ENCODE measurements around the gene GIPC3.
"Not testable (repeated sequence)": the region's sequence is repeated elsewhere in the genome, so short reads cannot be mapped to it uniquely, and the experiment has no call there.

GIPC3 gene

DNA sequence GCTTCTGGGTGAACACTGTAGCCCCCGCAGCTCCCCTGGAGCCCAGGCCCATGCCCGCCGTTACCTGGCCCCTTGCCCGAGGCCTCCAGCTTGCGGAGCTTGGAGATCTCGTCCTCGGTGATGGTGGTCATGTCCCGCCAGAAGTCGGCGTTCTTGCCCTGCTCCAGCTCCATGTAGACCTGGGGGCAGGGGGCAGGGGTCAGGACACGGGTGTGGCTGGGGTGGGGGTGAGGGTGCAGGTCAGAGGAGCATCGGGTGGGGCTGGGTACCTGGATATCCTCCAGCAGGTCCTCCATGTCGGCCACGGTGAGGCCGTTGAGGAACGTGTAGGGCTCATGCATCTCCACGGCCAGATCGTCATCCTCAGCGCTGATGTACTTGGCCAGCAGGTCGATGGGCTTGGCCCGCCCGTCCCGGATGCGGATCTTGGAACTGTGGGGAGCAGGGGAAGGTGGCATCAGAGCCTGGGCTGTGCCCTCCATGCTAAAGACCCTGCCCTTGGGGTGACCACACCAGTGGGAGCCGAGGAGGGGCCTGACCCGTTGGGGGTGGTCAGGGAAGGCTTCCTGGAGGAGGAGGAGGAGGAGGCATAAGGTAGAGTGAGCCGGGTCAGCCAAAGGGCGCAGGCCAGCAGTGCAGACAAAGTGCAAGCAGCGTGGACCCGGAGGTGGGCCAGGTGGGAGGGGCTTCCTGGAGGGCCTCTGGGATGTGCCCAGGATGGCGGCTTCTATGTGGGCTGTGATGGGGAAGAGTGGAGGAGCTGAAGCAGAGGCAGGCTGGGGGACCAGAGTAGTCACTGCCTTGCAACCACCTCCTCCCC, 33.7 kb downstream of the GIPC3 start:
- DNase-seq (ENCODE audit: low read depth), result no peak

DNA sequence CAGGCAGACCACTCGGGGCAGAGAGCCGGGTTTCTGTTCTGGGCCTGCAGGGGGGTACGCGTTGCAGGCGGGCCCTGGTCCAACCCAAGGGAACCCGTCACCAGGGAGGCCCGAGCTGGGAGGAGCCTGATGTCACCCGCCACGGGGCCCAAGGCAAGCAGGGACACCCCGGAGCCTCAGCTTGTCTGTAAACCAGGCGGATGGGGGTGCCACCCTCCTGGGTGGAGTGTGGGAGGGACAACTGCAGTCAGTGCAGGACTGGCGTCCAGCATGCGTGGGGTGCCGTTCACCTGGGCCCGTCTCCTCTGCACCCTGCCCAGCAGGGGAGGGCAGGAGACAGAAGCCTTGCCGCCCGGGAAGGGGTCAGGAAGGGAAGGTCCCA, 34.3 kb downstream of the GIPC3 start:
- no peak for DNase-seq (ENCODE audit: low read depth)

DNA sequence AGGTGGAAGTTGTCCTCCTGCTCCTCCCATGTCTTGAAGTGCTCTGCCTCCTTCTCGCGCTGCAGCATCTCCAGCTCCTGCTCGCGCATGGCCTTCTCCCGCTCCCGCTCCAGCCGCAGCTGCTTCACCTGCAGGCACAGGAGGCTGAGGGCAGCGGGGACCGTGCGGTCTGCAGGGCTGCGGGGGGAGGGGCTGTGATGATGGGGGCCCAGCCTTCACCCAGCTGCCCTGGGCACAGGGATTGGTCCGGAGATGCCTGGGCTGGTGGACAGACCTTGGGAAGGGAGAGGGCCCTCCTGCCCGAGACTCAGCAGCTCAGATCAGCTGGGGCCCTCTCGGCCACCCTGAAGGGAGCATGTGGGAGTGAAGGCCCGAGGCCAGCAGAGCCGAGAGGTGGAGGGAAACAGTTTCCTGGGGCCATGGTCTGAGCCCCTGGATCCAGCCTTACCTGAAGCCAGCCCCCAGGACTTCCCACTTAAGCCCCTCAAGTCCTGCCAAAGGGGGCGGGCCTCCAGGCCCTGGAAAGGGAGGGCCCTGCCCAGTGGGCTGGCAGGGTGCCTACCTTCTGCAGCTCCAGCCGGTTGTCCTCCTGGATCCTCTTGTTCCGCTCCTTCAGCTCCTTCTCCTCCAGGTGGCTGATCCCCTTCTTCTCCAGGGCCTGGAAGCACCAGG, 35.0 kb downstream of the GIPC3 start:
- no peak for DNase-seq (ENCODE audit: low read depth)

DNA sequence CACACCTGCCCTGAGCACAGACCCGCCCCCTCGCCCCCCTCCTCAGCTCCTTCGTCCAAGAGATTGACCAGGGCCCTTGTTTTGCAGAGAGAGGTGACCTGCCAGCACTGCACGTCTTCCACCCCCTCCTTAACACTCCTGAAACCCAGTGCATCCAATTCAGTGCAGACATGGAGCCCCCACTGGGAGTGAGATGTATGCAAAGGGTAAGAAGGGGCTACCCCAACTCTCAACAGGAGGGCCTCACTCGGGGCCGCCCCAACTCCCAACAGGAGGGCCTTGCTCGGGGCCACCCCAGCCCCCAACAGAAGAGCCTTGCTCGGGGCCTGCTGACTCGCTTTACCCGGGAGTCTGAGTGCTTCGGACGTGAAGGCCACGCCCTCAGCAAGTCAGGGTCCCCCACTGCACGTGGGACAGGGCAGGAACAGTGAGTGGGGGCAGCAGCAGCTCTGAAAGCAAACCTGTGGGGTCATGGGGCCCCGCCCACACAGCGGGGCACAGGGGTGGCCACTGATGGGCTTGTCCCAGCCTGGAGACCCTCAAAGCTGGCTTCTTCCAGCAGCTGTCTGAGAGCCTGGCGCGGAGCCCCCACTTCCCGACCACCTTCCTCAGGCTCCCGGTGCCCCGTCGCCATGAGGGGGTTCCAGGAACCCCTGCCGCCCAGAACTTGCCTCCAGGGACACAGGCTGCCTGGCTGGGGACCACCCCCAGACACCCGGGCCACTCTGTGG, 35.7 kb downstream of the GIPC3 start:
- no peak for DNase-seq (ENCODE audit: low read depth)

DNA sequence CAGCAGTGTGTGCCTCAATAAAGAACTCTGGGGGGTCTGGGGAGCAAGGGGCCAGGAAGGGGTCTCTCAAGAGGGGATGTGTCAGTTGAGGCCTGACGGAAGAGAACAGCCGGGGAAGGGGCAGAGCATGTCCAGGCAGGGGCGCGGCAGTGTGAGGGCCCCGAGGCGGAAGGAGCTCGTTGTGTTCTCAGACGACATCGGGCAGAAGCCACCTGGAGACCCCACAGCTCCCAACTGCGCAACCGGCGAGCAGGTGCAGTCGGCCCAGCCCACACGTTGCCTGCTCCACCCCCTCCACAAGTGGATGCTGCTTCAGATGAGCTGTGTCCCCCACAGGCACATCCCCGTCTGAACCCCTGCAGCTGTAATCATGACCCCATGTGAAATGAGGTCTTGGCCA, 36.4 kb downstream of the GIPC3 start:
- no peak for DNase-seq (ENCODE audit: low read depth)

DNA sequence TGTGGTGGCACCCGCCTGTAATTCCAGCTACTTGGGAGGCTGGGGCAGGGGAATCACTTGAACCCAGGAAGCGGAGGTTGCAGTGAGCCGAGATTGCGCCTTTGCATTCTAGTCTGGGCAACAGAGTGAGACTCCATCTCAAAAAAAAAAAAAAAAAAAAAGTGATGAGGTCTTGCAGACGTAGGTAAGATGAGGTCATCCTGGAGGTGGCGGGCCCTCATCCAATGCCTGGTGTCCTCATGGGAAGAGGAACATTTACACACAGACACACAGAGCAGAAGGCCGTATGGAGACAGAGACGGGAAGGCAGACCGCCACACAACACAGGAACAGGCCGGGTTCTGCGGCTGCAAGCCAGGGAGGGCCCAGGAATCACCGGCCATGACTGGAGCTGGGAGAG, 36.9 kb downstream of the GIPC3 start:
- DNase-seq (ENCODE audit: low read depth), result no peak

DNA sequence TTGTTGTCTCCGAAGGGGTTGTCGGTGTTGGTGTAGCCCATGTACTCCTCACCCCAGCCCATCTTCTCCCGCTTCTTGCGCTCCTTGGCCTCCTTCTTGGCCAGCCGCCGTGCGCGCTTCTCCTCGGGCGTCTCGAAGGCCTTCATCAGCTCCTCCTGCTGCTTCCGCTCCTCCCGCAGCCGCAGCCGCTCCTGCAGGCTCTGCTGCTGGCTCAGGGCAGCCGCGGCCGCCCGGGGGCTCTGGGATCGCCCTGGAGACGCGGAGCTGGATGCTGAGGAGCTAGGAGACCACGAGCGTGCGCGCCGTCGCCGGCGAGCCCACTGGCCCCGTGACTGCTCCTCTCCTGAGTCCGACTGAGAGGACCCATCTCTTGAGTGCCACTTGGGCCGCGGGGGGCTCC, 38.4 kb downstream of the GIPC3 start:
- DNase-seq (ENCODE audit: low read depth), result no peak

DNA sequence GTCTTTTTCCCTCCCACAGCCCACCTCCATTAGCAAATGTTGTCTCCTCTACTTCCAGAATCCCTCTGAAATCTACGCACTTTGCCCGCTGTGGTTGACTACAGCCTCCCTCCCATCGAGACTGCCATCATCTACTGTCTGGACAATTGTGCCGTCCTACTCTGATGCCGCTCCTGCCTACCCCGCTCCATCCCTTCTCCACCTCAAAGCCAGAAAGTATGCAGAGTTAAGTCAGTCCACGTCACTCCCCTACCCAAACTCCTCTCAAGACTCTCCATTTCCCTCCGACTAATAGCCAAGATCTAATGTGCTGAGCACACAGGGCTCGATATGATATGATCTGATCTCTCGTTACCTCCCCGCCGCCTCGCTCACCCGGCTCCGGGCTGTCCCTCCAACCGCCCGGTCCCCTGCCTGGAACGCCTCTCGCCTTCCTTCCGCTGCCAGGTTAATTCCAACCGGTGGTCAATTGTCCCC, 40.8 kb downstream of the GIPC3 start:
- no peak for DNase-seq (ENCODE audit: low read depth)

DNA sequence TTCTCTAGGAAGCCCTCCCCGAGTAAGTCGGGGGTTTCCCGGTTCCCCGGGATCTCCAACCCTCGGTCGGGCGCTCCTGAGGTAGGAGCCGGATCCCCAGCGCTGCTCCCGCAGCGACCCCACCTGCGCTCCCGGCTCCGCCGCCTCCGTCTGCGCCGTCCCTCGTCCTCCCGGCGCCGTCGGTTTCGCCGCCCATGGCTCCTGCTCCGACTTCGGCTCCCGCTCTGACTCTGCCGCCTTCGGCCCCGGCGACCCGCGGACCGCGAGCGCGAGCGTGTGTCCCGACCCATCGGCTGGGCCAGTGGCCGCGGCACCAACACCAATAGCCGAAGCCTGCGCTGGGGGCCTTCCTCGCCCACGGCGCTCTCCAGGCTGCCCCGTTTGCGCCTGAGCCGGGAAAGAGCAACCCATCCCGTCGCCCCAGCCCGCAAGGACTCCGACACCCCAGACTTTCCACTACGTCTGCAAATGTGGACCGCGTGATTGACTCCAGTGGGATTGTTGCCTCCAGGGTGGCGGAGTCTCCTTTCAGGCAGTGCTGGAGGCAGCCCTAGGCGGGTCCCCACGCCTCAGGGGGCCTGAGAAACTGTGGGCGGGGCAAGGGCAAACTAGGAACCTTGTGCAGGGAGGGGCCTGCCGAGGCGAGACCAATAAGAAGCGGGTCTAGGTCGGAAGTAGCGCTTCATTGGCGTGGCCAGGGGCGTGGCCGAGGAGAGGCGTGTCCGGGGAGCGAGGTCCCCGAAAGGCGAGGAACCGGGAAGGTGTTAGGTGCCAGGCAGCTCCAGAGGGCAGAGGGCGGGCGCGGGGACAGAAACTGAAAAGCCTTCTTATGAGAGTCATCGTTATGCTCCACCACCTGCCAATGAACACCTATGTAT, 41.4 kb downstream of the GIPC3 start, which contains the start of gene CACTIN:
Gene CACTIN, minus strand, starts transcription at position 318 of the 878 bp plus-strand sequence. Its CDS starts 28 bp downstream, at position 290.
- DNase-seq (ENCODE audit: low read depth), result peak; percentile 96

DNA sequence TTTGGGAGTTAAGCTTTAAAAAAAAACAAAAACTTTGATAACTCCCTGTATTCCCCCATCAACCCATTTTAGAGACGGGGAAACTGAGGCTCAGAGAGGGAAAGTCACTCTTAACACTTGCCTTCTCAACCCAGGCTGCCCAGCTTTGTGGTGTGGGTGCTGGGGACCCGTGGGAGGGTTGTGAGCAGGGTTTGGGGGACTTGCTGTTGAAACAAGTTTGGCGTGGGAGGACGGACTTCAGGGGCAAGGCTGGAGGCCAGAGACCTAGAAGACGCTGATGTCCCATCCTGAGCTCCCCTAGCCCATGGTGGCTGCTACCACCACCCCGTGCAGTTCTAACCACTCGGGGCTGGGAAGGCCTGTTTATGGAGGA, 42.1 kb downstream of the GIPC3 start:
- DNase-seq (ENCODE audit: low read depth), result no peak

DNA sequence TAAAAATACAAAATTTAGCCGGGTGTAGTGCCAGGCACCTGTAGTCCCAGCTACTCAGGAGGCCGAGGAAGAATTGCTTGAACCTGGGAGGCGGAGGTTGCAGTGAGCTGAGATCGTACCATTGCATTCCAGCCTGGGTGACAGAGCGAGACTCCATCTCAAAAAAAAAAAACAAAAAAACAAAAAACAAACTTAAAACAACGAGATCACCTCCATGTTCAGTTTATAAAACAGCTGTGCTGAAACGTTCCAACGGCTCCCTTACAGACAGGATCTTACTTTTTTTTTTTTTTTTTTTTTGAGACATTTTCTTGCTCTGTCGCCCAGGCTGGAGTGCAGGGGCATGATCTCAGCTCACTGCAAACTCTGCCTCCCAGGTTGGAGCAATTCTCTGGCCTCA, 43.5 kb downstream of the GIPC3 start:
- not testable (repeated sequence) for DNase-seq (ENCODE audit: low read depth)

DNA sequence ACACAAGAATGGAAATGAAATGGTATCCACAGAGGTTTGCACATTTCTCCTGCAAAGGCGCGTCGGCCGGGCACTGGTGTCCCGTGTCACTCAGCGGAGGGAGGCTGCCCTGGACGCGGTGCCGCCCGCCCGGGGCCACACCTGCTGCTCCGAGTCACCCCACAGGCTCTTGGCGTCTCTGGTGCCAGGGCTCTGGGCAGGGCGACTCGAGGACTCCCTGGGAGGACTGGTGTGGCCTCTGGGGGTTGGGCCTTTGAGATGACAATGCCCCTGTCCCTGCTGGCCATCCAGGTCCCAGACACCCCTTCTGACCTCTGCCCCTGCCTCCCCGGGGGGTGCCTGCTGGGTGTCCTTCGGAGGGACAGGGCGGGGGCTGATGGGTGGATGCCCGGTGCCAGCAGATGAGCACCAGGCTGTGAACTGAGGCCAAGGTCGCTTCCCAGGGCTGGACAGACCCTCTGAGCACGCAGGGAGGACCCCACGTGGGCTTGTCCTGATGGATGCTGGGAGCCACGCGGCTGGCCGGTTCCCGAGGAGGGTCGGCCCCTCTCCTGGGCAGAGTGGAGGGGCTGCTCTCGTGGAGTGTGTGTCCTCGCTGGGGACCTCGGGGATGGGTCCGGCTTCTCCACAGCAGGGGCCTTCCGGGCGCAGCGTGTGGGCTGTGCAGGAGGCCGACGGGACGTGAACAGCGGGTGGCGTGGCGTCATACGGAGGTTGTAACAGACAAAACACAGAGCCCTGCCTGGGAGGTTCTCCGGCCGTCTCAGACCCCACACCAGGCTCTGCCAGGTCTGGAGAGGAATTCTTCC, 46.0 kb downstream of the GIPC3 start:
- no peak for DNase-seq (ENCODE audit: low read depth)

DNA sequence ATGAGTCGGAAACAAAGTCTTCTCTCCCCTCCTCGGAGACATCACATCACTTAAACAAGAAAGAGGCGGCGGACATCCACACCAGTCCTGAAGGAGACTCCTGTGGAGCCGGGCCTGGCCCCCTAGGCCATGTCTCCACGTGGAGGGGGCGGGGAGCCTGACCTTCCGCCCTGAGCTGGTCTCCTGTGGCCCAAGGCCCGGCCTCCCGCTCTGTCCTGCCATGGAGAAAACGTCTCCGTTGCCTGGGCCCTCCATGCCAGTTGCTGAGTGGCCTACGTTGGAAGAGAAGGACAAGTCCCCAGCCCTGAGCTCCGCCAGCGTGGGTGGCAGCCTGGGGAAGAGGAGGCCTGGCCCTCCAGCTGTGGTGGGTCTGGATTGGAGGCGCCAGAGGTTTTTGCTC, 46.8 kb downstream of the GIPC3 start:
- DNase-seq (ENCODE audit: low read depth), result no peak

DNA sequence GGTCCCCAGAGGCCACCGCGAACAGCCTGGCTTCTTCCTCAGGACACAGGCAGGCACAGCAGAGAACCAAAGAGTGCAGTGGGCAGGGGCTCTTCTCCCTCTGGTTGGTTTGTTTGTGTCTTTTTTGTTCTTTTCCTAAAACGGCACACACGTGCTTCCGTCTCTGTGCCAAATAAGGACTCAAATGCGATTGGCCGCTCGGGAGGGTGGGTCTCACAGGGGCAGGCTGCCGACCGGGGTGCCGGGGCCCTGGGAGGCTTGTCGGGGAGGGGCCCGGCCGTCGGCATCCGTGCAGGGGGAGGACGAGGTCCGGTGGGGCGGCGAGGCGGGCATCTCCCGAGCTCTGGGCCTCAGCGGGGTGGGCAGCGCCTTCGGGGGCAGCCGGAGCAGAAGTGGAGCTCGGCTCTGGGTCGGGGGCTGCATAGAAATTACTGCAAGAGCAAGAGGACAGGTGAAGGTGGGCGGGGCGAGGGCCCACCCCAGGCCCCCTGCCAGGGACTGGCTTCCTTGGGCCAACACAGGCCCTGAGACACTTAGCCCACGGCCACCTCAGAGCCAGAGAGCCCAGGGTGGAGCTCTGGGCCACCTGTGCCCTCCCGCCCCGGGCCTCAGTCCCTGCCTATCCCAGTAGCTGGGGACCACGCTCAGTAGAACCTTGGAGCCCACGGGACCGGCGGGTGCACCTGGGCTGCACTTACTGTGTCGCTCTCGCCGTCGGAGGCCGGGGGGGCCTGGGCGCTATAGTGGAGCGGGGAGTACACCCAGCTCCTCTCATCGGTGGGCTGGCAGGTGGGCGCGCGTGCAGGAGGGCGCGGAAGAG, 47.7 kb downstream of the GIPC3 start:
- no peak for DNase-seq (ENCODE audit: low read depth)

DNA sequence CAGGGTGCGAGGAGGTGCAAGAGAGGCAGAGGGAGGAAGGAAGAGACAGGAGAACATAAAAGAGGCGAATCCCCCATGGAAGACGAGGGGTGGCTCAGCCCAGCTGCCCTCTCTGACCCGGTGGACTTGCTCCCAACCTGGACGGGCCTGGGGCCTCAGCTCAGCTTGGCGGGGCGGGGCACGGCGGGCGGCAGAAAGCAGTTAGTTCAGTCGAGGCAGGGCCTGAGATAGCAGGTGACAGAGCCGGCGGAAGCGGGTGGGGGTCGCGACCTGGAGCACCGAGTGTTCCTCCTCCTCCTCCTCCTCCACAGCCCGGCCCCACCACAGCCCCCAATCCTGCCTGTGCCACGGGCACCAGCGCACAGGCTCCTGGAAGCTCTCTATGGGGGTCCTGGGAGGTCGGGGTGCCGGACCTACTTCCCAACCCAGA, 48.3 kb downstream of the GIPC3 start:
- DNase-seq (ENCODE audit: low read depth), result no peak

DNA sequence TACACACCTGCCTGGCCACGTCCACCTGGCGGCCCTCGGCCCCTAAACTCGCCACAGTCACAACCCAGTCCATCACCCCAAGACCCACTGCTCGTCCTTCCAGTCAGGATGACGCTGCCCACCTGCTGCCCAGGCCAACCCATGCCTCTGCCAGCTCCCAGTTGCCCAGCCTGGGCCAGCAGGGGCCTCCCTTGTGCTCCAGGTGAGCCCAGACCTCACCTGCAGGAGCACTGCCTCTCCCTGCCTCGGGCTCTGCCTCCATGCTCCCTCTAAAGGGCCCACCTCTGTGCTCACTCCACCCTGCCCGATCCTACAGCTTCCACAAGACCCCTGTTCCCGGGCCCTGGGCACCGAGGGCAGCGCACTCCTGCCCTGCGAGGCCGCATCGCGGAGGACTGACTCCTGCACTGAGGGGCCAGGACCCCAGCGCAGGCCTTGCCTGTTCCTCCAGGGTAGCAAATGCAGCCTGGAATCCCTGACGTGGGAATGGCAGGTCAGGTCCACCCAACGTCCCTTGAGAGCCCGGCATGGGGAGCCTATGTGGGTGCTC, 49.3 kb downstream of the GIPC3 start:
- no peak for DNase-seq (ENCODE audit: low read depth)

DNA sequence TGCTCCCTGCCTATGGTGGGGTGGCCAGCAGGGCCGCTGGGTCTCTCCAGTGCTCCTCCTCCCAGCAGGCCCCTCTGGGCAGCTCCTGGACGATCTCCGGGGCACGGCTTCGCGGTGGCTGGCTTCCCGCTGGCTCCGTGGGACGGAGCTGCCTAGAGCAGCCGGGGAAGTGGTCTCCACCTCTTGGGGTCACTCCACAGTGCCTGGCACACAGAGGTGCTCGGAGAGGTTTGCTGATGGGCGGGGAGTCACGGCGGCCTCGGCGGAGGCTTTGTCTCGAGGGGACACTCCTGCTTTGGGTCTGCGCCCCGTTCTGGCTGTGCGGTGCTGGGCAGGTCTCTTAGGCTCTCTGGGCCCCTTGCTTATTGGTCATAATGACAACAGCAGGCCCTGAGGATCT, 51.2 kb downstream of the GIPC3 start:
- DNase-seq (ENCODE audit: low read depth), result no peak

DNA sequence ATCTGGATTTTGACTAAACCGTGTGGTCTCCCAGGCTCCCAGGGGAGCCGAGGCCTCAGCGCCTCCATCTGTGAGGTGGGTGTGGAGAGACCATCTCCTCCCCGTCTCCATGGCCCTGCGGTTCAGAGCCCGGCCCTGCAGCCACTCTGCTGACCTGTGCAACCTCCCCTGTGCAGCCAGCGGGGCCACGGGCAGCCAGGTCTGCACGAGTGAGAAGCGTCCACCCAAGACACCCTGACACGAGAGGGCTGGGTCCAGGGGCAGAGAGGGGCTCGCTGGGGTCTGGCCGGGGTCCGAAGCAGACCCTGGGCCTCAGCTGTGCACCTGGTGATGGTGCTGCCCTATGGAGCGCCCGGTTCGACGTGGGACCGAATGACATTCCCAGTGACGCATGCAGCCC, 51.7 kb downstream of the GIPC3 start:
- DNase-seq (ENCODE audit: low read depth), result no peak

DNA sequence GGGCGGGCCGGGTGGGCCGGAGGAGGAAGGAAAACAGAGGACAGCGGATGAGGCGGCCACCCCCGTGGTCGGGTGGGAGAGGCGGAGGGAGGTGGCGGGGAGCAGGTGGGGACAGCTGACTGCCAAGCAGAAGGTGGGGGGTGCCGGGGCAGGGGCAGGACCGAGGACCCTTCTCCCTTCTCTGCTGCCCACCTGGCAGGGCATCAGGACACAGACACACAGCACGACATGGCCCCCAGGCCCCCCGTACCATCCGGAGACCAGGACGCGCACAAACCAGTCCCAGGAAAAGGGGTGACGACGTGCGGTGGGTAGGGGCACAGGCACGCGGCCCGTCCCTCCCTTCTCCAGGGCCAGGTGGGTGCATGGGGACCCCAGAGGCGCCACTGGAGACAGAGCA, 52.3 kb downstream of the GIPC3 start:
- no peak for DNase-seq (ENCODE audit: low read depth)
